ENCODE data around the gene CAVIN1. TPM values are rescaled to one million over a fixed set of nuclear protein-coding genes. Genes with fewer than 3 reads are reported as not detected.
"Not testable (repeated sequence)": the region's sequence is repeated elsewhere in the genome, so short reads cannot be mapped to it uniquely, and the experiment has no call there.

Gene CAVIN1
- total RNA-seq, 1 donor from 2014 or later, result 548 TPM

DNA sequence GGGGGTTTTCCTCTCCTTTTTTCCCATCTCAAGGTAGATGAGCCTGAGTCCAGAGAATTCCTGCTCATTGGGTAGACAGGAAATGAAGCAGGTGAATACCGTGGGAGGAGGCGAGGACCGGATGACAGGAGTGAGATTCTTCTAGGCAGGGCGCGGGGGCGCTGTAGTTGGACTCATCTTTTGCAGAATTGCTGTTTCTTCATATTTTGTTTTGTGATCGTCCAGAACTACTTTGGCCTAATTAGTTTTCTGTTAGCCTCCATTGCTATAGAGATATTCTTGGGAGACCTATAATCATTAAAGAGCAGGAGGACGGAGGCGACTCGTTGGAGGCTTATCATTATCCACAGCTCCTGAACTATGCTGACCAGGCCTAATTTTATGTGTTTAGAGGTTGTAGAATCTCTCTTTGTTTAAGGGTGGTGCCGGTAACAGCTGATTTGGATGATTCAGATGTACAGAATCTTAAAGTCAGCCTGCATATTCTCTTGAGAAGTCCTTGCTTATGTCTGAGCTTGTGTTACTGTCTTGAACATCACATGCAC is 36.3 kb upstream of the CAVIN1 start:
- intact Hi-C loops (cut with DNase I), result loop anchor here (2.0 kb wide), 3 partner anchors 23 to 61 kb away; partner anchors contain the start of gene CAVIN1
- peak overlapping the region; percentile 76 to 90 for H3K4me3 ChIP-seq
- DNase-seq (ENCODE audit: low spot score in 2 of 2), result peak in 1 of 2 donors; percentile 69
- H3K36me3 ChIP-seq, result peaks cover 10 to 15% of the 10 kb centered on the region in 2 donors
- TF ChIP-seq, protein P1, sequence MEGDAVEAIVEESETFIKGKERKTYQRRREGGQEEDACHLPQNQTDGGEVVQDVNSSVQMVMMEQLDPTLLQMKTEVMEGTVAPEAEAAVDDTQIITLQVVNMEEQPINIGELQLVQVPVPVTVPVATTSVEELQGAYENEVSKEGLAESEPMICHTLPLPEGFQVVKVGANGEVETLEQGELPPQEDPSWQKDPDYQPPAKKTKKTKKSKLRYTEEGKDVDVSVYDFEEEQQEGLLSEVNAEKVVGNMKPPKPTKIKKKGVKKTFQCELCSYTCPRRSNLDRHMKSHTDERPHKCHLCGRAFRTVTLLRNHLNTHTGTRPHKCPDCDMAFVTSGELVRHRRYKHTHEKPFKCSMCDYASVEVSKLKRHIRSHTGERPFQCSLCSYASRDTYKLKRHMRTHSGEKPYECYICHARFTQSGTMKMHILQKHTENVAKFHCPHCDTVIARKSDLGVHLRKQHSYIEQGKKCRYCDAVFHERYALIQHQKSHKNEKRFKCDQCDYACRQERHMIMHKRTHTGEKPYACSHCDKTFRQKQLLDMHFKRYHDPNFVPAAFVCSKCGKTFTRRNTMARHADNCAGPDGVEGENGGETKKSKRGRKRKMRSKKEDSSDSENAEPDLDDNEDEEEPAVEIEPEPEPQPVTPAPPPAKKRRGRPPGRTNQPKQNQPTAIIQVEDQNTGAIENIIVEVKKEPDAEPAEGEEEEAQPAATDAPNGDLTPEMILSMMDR (IDR thresholded peaks at IDR 0.05), result peak in 2 of 3 experiments; percentile 12 to 45
- H3K27me3 ChIP-seq, result no peaks in the 10 kb centered on the region
- H3K27ac ChIP-seq, result peak overlapping the region; percentile 92 to 98
- peaks cover 4 to 24% of the 10 kb centered on the region in 2 donors for H3K4me1 ChIP-seq
- H3K9me3 ChIP-seq, result no peaks in the 10 kb centered on the region

DNA sequence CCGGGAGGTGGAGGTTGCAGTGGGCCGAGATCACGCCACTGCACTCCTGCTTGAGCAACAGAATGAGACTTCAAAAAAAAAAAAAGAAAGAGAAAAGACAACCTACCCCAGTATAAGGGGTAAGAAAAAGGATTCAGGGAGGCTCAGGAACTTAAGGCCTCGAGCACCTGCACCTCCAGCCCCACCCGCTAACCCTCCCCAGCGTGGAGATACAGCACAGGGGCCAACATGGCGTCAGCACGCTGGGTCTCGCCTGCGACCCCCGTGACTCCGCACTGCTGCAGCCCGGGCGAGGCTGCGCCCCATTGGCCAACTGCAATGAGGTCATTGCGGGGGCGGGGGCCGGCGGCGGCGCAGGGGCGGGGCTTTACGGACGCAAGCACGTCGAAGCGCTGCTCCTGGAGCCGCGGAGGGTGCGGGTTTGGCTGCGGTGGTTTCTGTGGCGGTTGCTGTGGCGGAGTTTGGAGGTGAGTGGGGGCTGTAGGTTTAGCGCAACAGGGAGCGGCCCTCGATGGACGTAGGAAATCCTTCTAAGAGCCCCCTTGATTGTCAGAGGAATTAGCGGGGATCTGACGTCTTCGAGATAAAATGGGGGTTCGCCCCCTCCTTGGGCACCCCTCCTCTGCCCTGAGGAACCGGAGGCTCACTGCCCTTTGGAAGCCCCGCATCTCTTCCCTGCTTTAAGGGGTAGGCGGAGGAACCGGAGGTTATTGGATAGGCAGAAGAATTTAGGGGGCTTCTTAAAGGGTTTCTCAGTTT is 35.6 kb upstream of the CAVIN1 start, which contains the start of gene ATP6V0A1:
TSS of gene ATP6V0A1 (plus strand) at position 382 of the 759 bp plus-strand sequence. CDS start 2,017 bp downstream, outside the sequence.
- H3K27ac ChIP-seq, result peak within 1 kb of the TSS; percentile 92 to 98
- peak; percentile 82 to 97 for DNase-seq (ENCODE audit: low spot score in 2 of 2)
- peaks cover 4 to 25% of the 10 kb centered on the region in 2 donors for H3K4me1 ChIP-seq
- peaks cover 5 to 15% of the 10 kb centered on the region in 2 donors for H3K36me3 ChIP-seq
- no peaks in the 10 kb centered on the region for H3K9me3 ChIP-seq
- TF ChIP-seq, protein P1 (IDR thresholded peaks at IDR 0.05), result no peak
- H3K4me3 ChIP-seq, result peak within 1 kb of the TSS; percentile 76 to 90
- H3K27me3 ChIP-seq, result no peaks in the 10 kb centered on the region
- intact Hi-C loops (cut with DNase I), result loop anchor here (2.0 kb wide), 3 partner anchors 22 to 62 kb away; partner anchors contain the start of gene CAVIN1

DNA sequence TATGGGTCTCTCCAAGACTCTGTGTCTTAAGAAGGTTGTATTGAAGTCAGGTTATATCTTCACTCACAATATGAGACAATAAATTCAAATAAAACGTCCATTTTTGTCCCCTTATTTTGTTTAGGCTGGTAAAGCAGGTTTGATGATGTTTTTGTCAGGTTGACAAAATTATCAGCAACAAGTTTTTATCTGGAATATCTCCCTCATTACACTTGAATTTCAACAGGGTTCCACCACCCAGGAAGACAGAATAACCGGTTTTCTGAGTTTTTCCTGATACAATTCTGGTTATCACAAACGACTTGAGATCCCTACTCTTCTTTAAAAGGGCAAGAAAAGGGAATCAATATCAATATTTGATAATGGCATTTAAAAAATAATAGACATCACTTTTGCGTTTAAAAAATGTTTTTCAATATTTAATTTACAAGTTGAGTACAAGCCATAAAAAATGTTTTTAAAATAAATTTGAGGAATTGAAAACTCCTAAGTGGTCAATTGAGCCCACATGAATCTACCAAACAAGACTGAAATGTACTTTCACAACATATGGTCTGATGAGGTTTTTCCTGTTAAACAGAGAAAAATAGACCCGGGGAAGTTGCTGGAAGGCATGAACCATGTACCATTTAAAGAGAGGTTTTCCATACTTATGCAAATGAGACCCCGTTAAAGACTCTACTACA is 34.2 kb upstream of the CAVIN1 start:
- intact Hi-C loops (cut with DNase I), result no loop called here
- TF ChIP-seq, protein P1 (IDR thresholded peaks at IDR 0.05), result no peak
- H3K4me3 ChIP-seq, result peak overlapping the region in 1 of 2 donors; percentile 8
- H3K27ac ChIP-seq, result peak overlapping the region; percentile 92 to 98
- H3K4me1 ChIP-seq, result peaks cover 4 to 24% of the 10 kb centered on the region in 2 donors
- H3K27me3 ChIP-seq, result no peaks in the 10 kb centered on the region
- peaks cover under 1 to 9% of the 10 kb centered on the region in 2 donors for H3K36me3 ChIP-seq
- no peaks in the 10 kb centered on the region for H3K9me3 ChIP-seq
- no peak for DNase-seq (ENCODE audit: low spot score in 2 of 2)

DNA sequence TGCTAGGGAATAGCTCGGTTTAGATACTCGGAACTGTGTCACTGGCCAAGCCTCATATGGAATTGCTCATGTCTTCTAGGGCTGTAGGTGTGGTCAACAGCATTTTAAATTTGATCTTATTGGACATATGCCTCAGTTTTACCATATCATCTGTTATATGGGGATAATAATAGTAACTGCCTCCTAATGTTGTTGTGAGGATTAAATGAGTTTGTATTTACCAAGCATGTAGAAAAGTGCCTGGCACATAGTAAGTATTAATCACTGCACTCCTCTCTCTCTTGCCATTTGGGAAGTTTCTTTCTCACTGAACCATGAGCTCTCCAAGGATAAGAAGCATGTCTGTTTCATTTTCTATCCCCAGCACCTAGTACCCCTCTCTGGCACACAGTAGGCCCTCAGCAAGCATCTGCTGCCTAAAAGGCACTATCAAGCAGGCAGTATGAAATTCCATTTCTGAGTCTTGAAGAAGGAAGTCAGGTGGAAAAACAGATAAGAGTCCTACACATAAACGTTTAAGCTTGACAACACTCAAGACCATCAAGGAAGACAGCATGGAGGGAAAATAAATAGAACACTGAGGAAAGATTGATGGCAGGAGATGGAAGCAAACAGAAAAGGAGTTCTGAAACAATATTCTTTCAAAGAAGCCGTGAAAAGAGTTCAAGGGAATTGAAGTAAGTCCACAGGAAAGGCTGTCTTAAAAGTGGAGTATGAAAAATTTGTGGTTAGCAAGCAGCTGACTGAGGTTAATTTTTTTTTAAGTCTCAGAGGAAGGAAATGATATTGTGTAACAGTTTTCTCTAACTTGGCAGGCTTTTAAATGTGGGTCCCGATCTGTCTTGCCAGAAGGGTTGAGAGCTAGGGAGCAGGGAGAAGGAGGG is 33.4 kb upstream of the CAVIN1 start:
- Histone ChIP-seq H3K27ac (peak overlapping the region; percentile 92 to 98), H3K4me1 (peaks cover 4 to 22% of the 10 kb centered on the region in 2 donors), H3K4me3 (peak overlapping the region in 1 of 2 donors; percentile 7), H3K36me3 (peaks cover 0 to 6% of the 10 kb centered on the region in 2 donors), H3K9me3 (no peaks in the 10 kb centered on the region), H3K27me3 (no peaks in the 10 kb centered on the region)
- intact Hi-C loops (cut with DNase I), result no loop called here
- TF ChIP-seq, protein P1 (IDR thresholded peaks at IDR 0.05), result no peak
- DNase-seq (ENCODE audit: low spot score in 2 of 2), result no peak

DNA sequence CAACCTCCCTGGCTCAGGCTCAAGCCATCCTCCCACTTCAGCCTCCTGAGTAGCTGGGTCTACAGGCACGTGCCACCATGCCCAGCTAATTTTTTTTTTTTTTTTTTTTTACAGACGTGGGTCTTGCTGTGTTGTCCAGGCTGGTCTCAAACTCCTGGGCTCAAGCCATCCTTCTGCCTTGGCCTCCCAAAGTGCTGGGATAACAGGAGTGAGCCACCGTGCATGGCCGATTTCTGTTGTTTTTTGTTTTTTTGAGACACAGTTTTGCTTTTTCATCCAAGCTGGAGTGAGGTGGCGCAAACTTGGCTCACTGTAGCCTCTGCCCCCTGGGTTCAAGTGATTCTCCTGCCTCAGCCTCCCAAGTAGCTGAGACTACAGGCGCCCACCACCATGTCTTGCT is 31.9 kb upstream of the CAVIN1 start:
- H3K9me3 ChIP-seq; DNase-seq (ENCODE audit: low spot score in 2 of 2); H3K36me3 ChIP-seq; H3K27ac ChIP-seq; H3K27me3 ChIP-seq; intact Hi-C loops (cut with DNase I); H3K4me3 ChIP-seq: not testable (repeated sequence)
- peaks cover 4 to 13% of the 10 kb centered on the region in 2 donors for H3K4me1 ChIP-seq
